Panc1 (cell line): Measurements from ENCODE around the gene KDM2B. TPM values are rescaled to one million over a fixed set of nuclear protein-coding genes. Genes with fewer than 3 reads are reported as not detected.

Experiments used
- ATAC-seq: fragments of 200-7000 bp; cut with Tn5 transposase; 2 replicates; pipeline ENCODE4 v1.9.1; 2020; ENCODE audit warnings: mild to moderate bottlenecking, moderate library complexity
- BruUV-seq: library from RNA; stranded (reverse); fragments of 400-500 nt; replicated peaks from 2 replicates; lab custom pipeline; 2021; lab: Mats Ljungman, UMichigan
- CTCF ChIA-PET: fragments of 300-600 bp; sonication (Branson Sonifier 250); formaldehyde crosslinking; loops from one replicate; lab custom pipeline; 2022; ENCODE audit warnings: antibody characterized with exemption; lab: Charles Lee
- POLR2A ChIA-PET: fragments of 300-600 bp; sonication (Branson Sonifier 250); formaldehyde crosslinking; loops from one replicate; lab custom pipeline; 2022; ENCODE audit warnings: antibody characterized with exemption; lab: Charles Lee
- DNase-seq: peaks from one replicate; pipeline ENCODE4 v3.0.0-alpha.2; 2010; ENCODE audit warnings: low read depth, low spot score
- H3K27ac ChIP-seq: 2 replicates; pipeline ENCODE4 v1.5.1; 2011; ENCODE audit warnings: mild to moderate bottlenecking, low read length, inconsistent platforms
- H3K27me3 ChIP-seq: fragments of 200-500 bp; sonication (Bioruptor generic); 2 replicates; pipeline ENCODE4 v1.6.0; 2014; ENCODE audit warnings: low read length, inconsistent platforms; ENCODE audit not compliant: control insufficient read depth, insufficient read depth
- H3K36me3 ChIP-seq: fragments of 200-500 bp; sonication (Bioruptor generic); 2 replicates; pipeline ENCODE4 v1.5.1; 2014; ENCODE audit warnings: inconsistent platforms, mild to moderate bottlenecking, low read length, moderate library complexity; ENCODE audit not compliant: control insufficient read depth, insufficient read depth
- H3K4me1 ChIP-seq: 2 replicates; pipeline ENCODE4 v1.5.1; 2011; ENCODE audit warnings: inconsistent platforms, mild to moderate bottlenecking, low read length, moderate library complexity; ENCODE audit not compliant: control insufficient read depth, insufficient read depth
- H3K4me3 ChIP-seq, 2 experiments: 2 replicates each; pipeline ENCODE4 v1.5.1; 2011 to 2012; ENCODE audit warnings: low read depth in 2 of 2, low read length in 2 of 2, mild to moderate bottlenecking in 2 of 2, inconsistent platforms in 1 of 2, moderate library complexity in 1 of 2
- H3K9me3 ChIP-seq: fragments of 200-500 bp; sonication (Bioruptor generic); 2 replicates; pipeline ENCODE4 v1.5.1; 2014; ENCODE audit warnings: low read depth, mild to moderate bottlenecking, inconsistent platforms, low read length, moderate library complexity; ENCODE audit not compliant: control insufficient read depth, insufficient read depth
- CTCF ChIP-seq: fragments of 450-650 bp; IDR thresholded peaks from 2 replicates; pipeline ENCODE4 v1.5.1; 2017; ENCODE audit warnings: mild to moderate bottlenecking
- POLR2AphosphoS5 ChIP-seq: IDR thresholded peaks from 2 replicates; pipeline ENCODE4 v1.6.1; 2012; ENCODE audit warnings: mild to moderate bottlenecking, low read depth, low read length, moderate library complexity
- REST ChIP-seq, 2 experiments: IDR thresholded peaks; 2 replicates each; pipeline ENCODE4 v1.6.1; 2011 to 2012; ENCODE audit warnings: low read depth in 2 of 2, control low read depth in 1 of 2, low read length in 1 of 2, mild to moderate bottlenecking in 1 of 2, moderate library complexity in 1 of 2; ENCODE audit not compliant: insufficient read depth in 1 of 2
- SIN3A ChIP-seq: IDR thresholded peaks from 2 replicates; pipeline ENCODE4 v1.6.1; 2012; ENCODE audit warnings: low read depth, mild to moderate bottlenecking, low read length, moderate library complexity, borderline replicate concordance; ENCODE audit not compliant: insufficient read depth
- TCF7L2 ChIP-seq: IDR thresholded peaks from 2 replicates; pipeline ENCODE4 v1.6.1; 2011; ENCODE audit warnings: mild to moderate bottlenecking, low read depth, low read length, inconsistent platforms
- in situ Hi-C: cut with HindIII; loops from 2 replicates; pipeline ENCODE4 v1.10.0; 2016; ENCODE audit warnings: low sequenced_read_pairs, low pct_unique_long_range_greater_than_20kb
- intact Hi-C: fragments of 100-400 bp; cut with micrococcal nuclease; formaldehyde crosslinking; loops from one replicate; pipeline ENCODE4 v1.10.0; 2022; ENCODE audit not compliant: unreplicated experiment
- total RNA-seq: library from RNA; stranded (reverse); gene quantifications from one replicate; pipeline ENCODE4 v1.2.1, GENCODE V29; 2021; ENCODE audit not compliant: unreplicated experiment

The KDM2B gene
- total RNA-seq, 1 experiment from 2014 or later = 27.5 TPM

- no peaks in the 10 kb centered on the region for H3K27me3 ChIP-seq
- no peaks in the 10 kb centered on the region for H3K4me1 ChIP-seq
- no peak for TF ChIP-seq CTCF
- TF ChIP-seq TCF7L2 = no peak
- TF ChIP-seq REST (IDR thresholded peaks at IDR 0.05; ENCODE audit: insufficient read depth in 1 of 2, low read depth in 2 of 2, low read length in 1 of 2) = no peak
- TF ChIP-seq SIN3A = no peak
- no peak for TF ChIP-seq POLR2AphosphoS5
- H3K27ac ChIP-seq = no peak overlapping the region
- intact Hi-C loops = no loop called here
- H3K9me3 ChIP-seq = 0 out of 2 replicates have a peak, but pooled peaks cover 3% of the 10 kb centered on the region
- in situ Hi-C loops = no loop called here
- DNase-seq = no peak
- peaks cover 8% of the 10 kb centered on the region; the same call in 1 of the 2 replicates for H3K36me3 ChIP-seq
- ChIA-PET CTCF (no interaction called here), POLR2A (no interaction called here)
- ATAC-seq = no peak
- no TSS peak for BruUV-seq
- H3K4me3 ChIP-seq = no peak overlapping the region
These were observed 147.9 kb downstream of the KDM2B start for GRCh38 chr12:121432740-121433480.

- no TSS peak for BruUV-seq
- TF ChIP-seq REST (IDR thresholded peaks at IDR 0.05; ENCODE audit: insufficient read depth in 1 of 2, low read depth in 2 of 2, low read length in 1 of 2) (no peak), TCF7L2 (no peak), POLR2AphosphoS5 (no peak), CTCF (no peak), SIN3A (no peak)
- DNase-seq (no peak), ATAC-seq (no peak)
- Histone ChIP-seq H3K4me3 (no peak overlapping the region), H3K27ac (no peak overlapping the region), H3K4me1 (no peaks in the 10 kb centered on the region), H3K36me3 (peaks cover 10% of the 10 kb centered on the region; the same call in 1 of the 2 replicates), H3K27me3 (no peaks in the 10 kb centered on the region), H3K9me3 (no peaks in the 10 kb centered on the region)
- POLR2A ChIA-PET = no interaction called here
- intact Hi-C loops (no loop called here), in situ Hi-C loops (no loop called here)
- CTCF ChIA-PET = no interaction called here
These were observed 149.9 kb downstream of the KDM2B start for GRCh38 chr12:121430833-121431415.
